ENCODE data around the gene RGS7BP.

Gene RGS7BP

GRCh38 chr5:64569858-64570257, 64.0 kb downstream of the RGS7BP start:
- no peak for DNase-seq (ENCODE audit: low read depth, low spot score)
- H3K4me3 ChIP-seq (ENCODE audit: low read depth, low read length), result no peak overlapping the region
- POLR2A ChIA-PET, result no interaction called here
- CTCF ChIA-PET, result no interaction called here
- TF ChIP-seq, protein P1, sequence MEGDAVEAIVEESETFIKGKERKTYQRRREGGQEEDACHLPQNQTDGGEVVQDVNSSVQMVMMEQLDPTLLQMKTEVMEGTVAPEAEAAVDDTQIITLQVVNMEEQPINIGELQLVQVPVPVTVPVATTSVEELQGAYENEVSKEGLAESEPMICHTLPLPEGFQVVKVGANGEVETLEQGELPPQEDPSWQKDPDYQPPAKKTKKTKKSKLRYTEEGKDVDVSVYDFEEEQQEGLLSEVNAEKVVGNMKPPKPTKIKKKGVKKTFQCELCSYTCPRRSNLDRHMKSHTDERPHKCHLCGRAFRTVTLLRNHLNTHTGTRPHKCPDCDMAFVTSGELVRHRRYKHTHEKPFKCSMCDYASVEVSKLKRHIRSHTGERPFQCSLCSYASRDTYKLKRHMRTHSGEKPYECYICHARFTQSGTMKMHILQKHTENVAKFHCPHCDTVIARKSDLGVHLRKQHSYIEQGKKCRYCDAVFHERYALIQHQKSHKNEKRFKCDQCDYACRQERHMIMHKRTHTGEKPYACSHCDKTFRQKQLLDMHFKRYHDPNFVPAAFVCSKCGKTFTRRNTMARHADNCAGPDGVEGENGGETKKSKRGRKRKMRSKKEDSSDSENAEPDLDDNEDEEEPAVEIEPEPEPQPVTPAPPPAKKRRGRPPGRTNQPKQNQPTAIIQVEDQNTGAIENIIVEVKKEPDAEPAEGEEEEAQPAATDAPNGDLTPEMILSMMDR (IDR thresholded peaks at IDR 0.05; ENCODE audit: insufficient read depth, low read length, missing control alignments), result no peak

GRCh38 chr5:64570395-64570996, 64.7 kb downstream of the RGS7BP start:
- DNase-seq (ENCODE audit: low read depth, low spot score), result no peak

DNA sequence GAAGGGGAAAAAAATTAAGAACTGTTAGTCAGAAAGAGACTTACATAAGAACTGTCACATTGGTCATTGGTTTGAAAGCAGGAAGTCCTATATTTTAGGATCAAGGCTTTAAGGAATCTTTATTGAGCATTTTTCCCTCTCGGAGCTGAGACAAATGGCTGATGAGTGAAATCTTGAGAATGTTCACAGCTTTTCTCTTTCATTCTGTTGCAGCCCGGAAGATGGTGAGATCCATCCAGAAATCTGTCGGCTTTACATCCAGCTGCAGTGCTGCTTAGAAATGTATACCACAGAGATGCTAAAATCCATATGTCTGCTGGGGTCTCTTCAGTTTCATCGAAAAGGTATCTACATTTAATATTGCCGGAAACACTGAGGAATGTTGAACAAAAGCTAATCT, 69.7 kb downstream of the RGS7BP start:
- no peak overlapping the region for H3K4me3 ChIP-seq (ENCODE audit: low read depth, low read length)
- DNase-seq (ENCODE audit: low read depth, low spot score), result no peak
- ChIA-PET CTCF (no interaction called here), POLR2A (no interaction called here)
- TF ChIP-seq, protein P1 (IDR thresholded peaks at IDR 0.05; ENCODE audit: insufficient read depth, low read length, missing control alignments), result no peak

More at GRCh38 chr5:64570395-64570996, 64.7 kb downstream of the RGS7BP start:
- TF ChIP-seq, protein P1 (IDR thresholded peaks at IDR 0.05; ENCODE audit: insufficient read depth, low read length, missing control alignments), result no peak
- no peak overlapping the region for H3K4me3 ChIP-seq (ENCODE audit: low read depth, low read length)
- ChIA-PET CTCF (no interaction called here), POLR2A (no interaction called here)

GRCh38 chr5:64576250-64576649, 70.4 kb downstream of the RGS7BP start:
- DNase-seq (ENCODE audit: low read depth, low spot score), result no peak
- POLR2A ChIA-PET, result no interaction called here
- H3K4me3 ChIP-seq (ENCODE audit: low read depth, low read length), result no peak overlapping the region
- TF ChIP-seq, protein P1 (IDR thresholded peaks at IDR 0.05; ENCODE audit: insufficient read depth, low read length, missing control alignments), result no peak
- CTCF ChIA-PET, result no interaction called here

DNA sequence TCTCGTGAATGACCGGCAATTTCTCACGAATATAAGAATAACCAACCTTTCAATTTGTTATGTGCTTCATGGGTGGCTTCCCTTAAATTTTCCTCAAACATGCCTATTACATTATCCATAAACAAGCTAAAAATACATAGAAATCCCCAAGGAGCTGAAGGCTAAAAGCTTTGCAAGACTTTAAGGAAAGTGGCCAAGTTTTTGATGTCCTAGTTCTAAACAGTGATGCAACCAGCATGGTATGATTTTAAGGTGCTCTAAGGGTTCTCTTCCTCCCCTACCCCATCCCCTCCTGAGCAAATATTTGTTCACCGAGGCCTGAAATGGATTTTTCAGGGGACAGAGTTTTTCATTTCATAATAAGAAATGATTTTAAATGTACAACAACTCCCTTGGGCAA, 79.8 kb downstream of the RGS7BP start:
- H3K4me3 ChIP-seq (ENCODE audit: low read depth, low read length), result no peak overlapping the region
- TF ChIP-seq, protein P1 (IDR thresholded peaks at IDR 0.05; ENCODE audit: insufficient read depth, low read length, missing control alignments), result no peak
- CTCF ChIA-PET, result no interaction called here
- POLR2A ChIA-PET, result no interaction called here
- DNase-seq (ENCODE audit: low read depth, low spot score), result no peak

GRCh38 chr5:64587370-64587769, 81.6 kb downstream of the RGS7BP start:
- no peak for DNase-seq (ENCODE audit: low read depth, low spot score)
- POLR2A ChIA-PET, result no interaction called here
- H3K4me3 ChIP-seq (ENCODE audit: low read depth, low read length), result no peak overlapping the region
- TF ChIP-seq, protein P1 (IDR thresholded peaks at IDR 0.05; ENCODE audit: insufficient read depth, low read length, missing control alignments), result no peak
- CTCF ChIA-PET, result no interaction called here

Data from AG04449 (cell line).